H9 (cell line): ENCODE results near the gene SRRM2. TPM values are rescaled to one million over a fixed set of nuclear protein-coding genes. Genes with fewer than 3 reads are reported as not detected.

Experiments
- DNase-seq: peaks from one replicate; pipeline ENCODE4 v3.0.0-alpha.2; 2017
- H2AFZ ChIP-seq: one replicate; pipeline ENCODE4 v1.6.1; 2013; ENCODE audit warnings: mild to moderate bottlenecking, low read length, control low read depth, moderate library complexity
- H2AK5ac ChIP-seq: 2 replicates; pipeline ENCODE4 v1.6.1; 2013; ENCODE audit warnings: low read length, control low read depth, mixed read lengths; ENCODE audit not compliant: insufficient read length
- H2BK120ac ChIP-seq: one replicate; pipeline ENCODE4 v1.6.1; 2013; ENCODE audit warnings: low read depth, mild to moderate bottlenecking, low read length, control low read depth, inconsistent platforms; ENCODE audit not compliant: poor library complexity, severe bottlenecking
- H2BK12ac ChIP-seq: 2 replicates; pipeline ENCODE4 v1.6.1; 2013; ENCODE audit warnings: low read length, control low read depth, mixed read lengths, low read depth; ENCODE audit not compliant: insufficient read length
- H2BK15ac ChIP-seq: 2 replicates; pipeline ENCODE4 v1.6.1; 2013; ENCODE audit warnings: low read depth, low read length, control low read depth
- H2BK20ac ChIP-seq: one replicate; pipeline ENCODE4 v1.6.1; 2013; ENCODE audit warnings: low read depth, mild to moderate bottlenecking, low read length, control low read depth, inconsistent platforms; ENCODE audit not compliant: poor library complexity, severe bottlenecking
- H2BK5ac ChIP-seq: 2 replicates; pipeline ENCODE4 v1.6.1; 2013; ENCODE audit warnings: low read length, control low read depth, mixed read lengths; ENCODE audit not compliant: insufficient read length
- H3K14ac ChIP-seq: 2 replicates; pipeline ENCODE4 v1.6.1; 2013; ENCODE audit warnings: low read length, control low read depth; ENCODE audit not compliant: insufficient read depth
- H3K18ac ChIP-seq: 2 replicates; pipeline ENCODE4 v1.6.1; 2013; ENCODE audit warnings: low read depth, mild to moderate bottlenecking, mixed read lengths, low read length, control low read depth; ENCODE audit not compliant: insufficient read length
- H3K23ac ChIP-seq: 2 replicates; pipeline ENCODE4 v1.6.1; 2013; ENCODE audit warnings: low read length, control low read depth, mixed read lengths, low read depth; ENCODE audit not compliant: insufficient read length
- H3K23me2 ChIP-seq: 2 replicates; pipeline ENCODE4 v1.6.1; 2013; ENCODE audit warnings: low read depth, mild to moderate bottlenecking, mixed read lengths, low read length, control low read depth; ENCODE audit not compliant: insufficient read length, poor library complexity, severe bottlenecking
- H3K27ac ChIP-seq: 2 replicates; pipeline ENCODE4 v1.5.1; 2013; ENCODE audit warnings: low read length, control low read depth, mixed read lengths, low read depth; ENCODE audit not compliant: insufficient read length
- H3K27me3 ChIP-seq: 2 replicates; pipeline ENCODE4 v1.6.1; 2013; ENCODE audit warnings: low read length, control low read depth, inconsistent platforms; ENCODE audit not compliant: insufficient read depth
- H3K4ac ChIP-seq: 2 replicates; pipeline ENCODE4 v1.6.1; 2013; ENCODE audit warnings: low read depth, mild to moderate bottlenecking, control low read depth, inconsistent platforms, low read length, moderate library complexity
- H3K4me1 ChIP-seq: 2 replicates; pipeline ENCODE4 v1.6.1; 2013; ENCODE audit warnings: low read length, control low read depth, inconsistent platforms; ENCODE audit not compliant: insufficient read depth
- H3K4me2 ChIP-seq: 2 replicates; pipeline ENCODE4 v1.6.1; 2013; ENCODE audit warnings: low read length, control low read depth, mixed read lengths; ENCODE audit not compliant: insufficient read length, insufficient read depth
- H3K56ac ChIP-seq: 2 replicates; pipeline ENCODE4 v1.6.1; 2013; ENCODE audit warnings: low read depth, mild to moderate bottlenecking, mixed read lengths, low read length, control low read depth; ENCODE audit not compliant: insufficient read length
- H3K79me1 ChIP-seq: 2 replicates; pipeline ENCODE4 v1.6.1; 2013; ENCODE audit warnings: low read depth, mild to moderate bottlenecking, moderate library complexity, low read length, control low read depth, inconsistent platforms; ENCODE audit not compliant: insufficient read depth, poor library complexity, severe bottlenecking
- H3K79me2 ChIP-seq: 2 replicates; pipeline ENCODE4 v1.6.1; 2013; ENCODE audit warnings: low read length, control low read depth, inconsistent platforms; ENCODE audit not compliant: insufficient read depth
- H3K9ac ChIP-seq: 2 replicates; pipeline ENCODE4 v1.6.1; 2013; ENCODE audit warnings: low read length, control low read depth, mixed read lengths; ENCODE audit not compliant: insufficient read length; ENCODE audit errors: extremely low read depth
- H3K9me3 ChIP-seq: one replicate; pipeline ENCODE4 v1.6.1; 2013; ENCODE audit warnings: low read depth, low read length, inconsistent platforms; ENCODE audit not compliant: control insufficient read depth
- H3T11ph ChIP-seq: one replicate; pipeline ENCODE4 v1.6.1; 2013; ENCODE audit warnings: mild to moderate bottlenecking, low read length, control low read depth, inconsistent platforms
- H4K20me1 ChIP-seq: one replicate; pipeline ENCODE4 v1.6.1; 2013; ENCODE audit not compliant: control insufficient read depth, insufficient read length, insufficient read depth
- H4K5ac ChIP-seq: 2 replicates; pipeline ENCODE4 v1.6.1; 2013; ENCODE audit warnings: low read depth, mild to moderate bottlenecking, mixed read lengths, low read length, control low read depth; ENCODE audit not compliant: insufficient read length
- H4K8ac ChIP-seq: replicated peaks from 2 replicates; pipeline ENCODE4 v1.6.1; 2013; ENCODE audit warnings: low read length, control low read depth, mixed read lengths, low read depth; ENCODE audit not compliant: insufficient read length
- H4K91ac ChIP-seq: 2 replicates; pipeline ENCODE4 v1.6.1; 2013; ENCODE audit warnings: low read depth, mild to moderate bottlenecking, moderate library complexity, mixed read lengths, low read length, control low read depth; ENCODE audit not compliant: insufficient read length
- H3K27ac Mint-ChIP-seq, 3 experiments: 2 replicates in 2 of 3; 3 replicates in 1 of 3; pipeline ENCODE4 v1.8.0; 2020 to 2021; ENCODE audit warnings: mixed read lengths in 3 of 3, mild to moderate bottlenecking in 1 of 3, moderate library complexity in 1 of 3
- H3K27me3 Mint-ChIP-seq: 2 replicates; pipeline ENCODE4 v1.8.0; 2021; ENCODE audit warnings: low read depth, mild to moderate bottlenecking, moderate library complexity, mixed read lengths
- H3K36me3 Mint-ChIP-seq, 3 experiments: 2 replicates in 2 of 3; 3 replicates in 1 of 3; pipeline ENCODE4 v1.8.0; 2020 to 2021; ENCODE audit warnings: low read depth in 3 of 3, mixed read lengths in 3 of 3; ENCODE audit not compliant: insufficient read depth in 1 of 3
- H3K4me1 Mint-ChIP-seq, 2 experiments: 2 replicates each; pipeline ENCODE4 v1.8.0; 2020; ENCODE audit warnings: mixed read lengths in 2 of 2
- H3K4me3 Mint-ChIP-seq, 2 experiments: 2 replicates in 1 of 2; 3 replicates in 1 of 2; pipeline ENCODE4 v1.8.0; 2020 to 2021; ENCODE audit warnings: mild to moderate bottlenecking in 2 of 2, mixed read lengths in 2 of 2, moderate library complexity in 1 of 2
- H3K9me3 Mint-ChIP-seq, 2 experiments: 2 replicates in 1 of 2; 3 replicates in 1 of 2; pipeline ENCODE4 v1.8.0; 2020; ENCODE audit warnings: mild to moderate bottlenecking in 2 of 2, mixed read lengths in 2 of 2, moderate library complexity in 1 of 2
- WGBS: extraction: QIAGEN DNeasy Blood & Tissue Kit; methylation state at CpG from one replicate; pipeline ENCODE4 v1.1.7; 2013; ENCODE audit warnings: missing lambda C conversion rate, low lambda C conversion rate, mixed read lengths; ENCODE audit not compliant: insufficient read length; ENCODE audit errors: extremely low coverage; 5-methylcytosine and 5-hydroxymethylcytosine counted together
- total RNA-seq: library from RNA; stranded (reverse); gene quantifications from 2 replicates; pipeline ENCODE4 v1.2.1, GENCODE V29; 2021
- TF ChIP-seq, protein P1 (sequence below): fragments of 200-600 bp; sonication (generic); conservative IDR thresholded peaks from 3 replicates; pipeline ENCODE4 v1.8.0; 2021; ENCODE audit warnings: antibody characterized with exemption, mild to moderate bottlenecking

Gene SRRM2
- total RNA-seq, 1 experiment from 2014 or later = 694 TPM

DNA sequence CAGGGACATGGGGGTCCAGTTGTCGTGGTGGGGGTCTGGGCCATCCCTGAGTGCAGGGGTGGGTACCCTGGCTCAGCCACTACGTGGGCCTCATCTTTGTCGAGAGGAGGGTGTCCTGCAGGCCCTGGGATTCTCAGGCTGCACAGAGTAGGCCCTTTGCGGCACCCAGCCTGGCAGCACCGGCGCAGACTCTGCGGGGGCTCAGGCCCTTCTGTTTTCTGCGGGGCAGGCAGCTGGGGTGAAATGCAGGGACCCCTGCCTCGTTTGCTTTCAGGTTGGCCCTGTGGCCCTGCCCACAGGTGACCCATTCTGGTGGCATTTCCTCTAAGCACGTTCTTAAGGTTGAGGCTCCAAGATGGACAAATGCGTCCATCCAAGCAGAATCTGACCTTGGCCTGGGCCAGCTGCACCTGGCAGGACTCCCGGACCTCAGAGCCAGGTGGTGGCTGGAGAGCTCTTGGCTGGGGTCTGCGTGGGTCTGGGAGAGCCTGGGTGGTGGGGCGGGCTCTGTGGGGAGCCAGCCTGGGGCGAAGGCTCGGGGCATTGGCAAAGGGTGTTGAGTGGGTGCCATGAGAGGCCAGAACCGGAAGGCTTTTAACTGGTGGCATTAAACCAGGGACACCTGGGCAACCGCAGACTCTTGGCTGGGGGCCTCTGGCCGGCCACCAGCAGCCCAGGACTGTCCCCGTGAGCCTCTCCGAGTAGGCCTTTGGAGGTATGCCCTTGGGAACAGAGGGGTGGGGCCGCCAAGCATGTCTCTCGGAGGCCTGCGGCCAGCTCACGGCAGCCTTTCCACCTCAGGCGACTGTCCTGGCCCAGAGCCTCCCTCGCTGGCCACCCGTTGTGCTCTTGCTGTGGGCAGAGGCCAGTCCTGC, 49.3 kb upstream of the SRRM2 start:
- no peak overlapping the region; a peak in 1 of 7 replicates for H3K27ac Mint-ChIP-seq
- H2AFZ ChIP-seq = no peak overlapping the region
- no peak for DNase-seq

More for the DNA sequence above, 49.3 kb upstream of the SRRM2 start:
- no peak overlapping the region for H3T11ph ChIP-seq
- H3K79me1 ChIP-seq = no peaks in the 10 kb centered on the region
- no peak overlapping the region for H2BK12ac ChIP-seq
- H3K9ac ChIP-seq = no peak overlapping the region
- no peak overlapping the region for H3K4me3 Mint-ChIP-seq
- no peak overlapping the region for H2AK5ac ChIP-seq
- H2BK20ac ChIP-seq = no peak overlapping the region
- no peak overlapping the region for H4K8ac ChIP-seq
- H4K20me1 ChIP-seq = no peaks in the 10 kb centered on the region
- no peaks in the 10 kb centered on the region for H3K4me1 Mint-ChIP-seq
- no peak overlapping the region for H4K91ac ChIP-seq
- no peak overlapping the region for H2BK120ac ChIP-seq
- H2BK15ac ChIP-seq = no peak overlapping the region
- TF ChIP-seq, protein P1, sequence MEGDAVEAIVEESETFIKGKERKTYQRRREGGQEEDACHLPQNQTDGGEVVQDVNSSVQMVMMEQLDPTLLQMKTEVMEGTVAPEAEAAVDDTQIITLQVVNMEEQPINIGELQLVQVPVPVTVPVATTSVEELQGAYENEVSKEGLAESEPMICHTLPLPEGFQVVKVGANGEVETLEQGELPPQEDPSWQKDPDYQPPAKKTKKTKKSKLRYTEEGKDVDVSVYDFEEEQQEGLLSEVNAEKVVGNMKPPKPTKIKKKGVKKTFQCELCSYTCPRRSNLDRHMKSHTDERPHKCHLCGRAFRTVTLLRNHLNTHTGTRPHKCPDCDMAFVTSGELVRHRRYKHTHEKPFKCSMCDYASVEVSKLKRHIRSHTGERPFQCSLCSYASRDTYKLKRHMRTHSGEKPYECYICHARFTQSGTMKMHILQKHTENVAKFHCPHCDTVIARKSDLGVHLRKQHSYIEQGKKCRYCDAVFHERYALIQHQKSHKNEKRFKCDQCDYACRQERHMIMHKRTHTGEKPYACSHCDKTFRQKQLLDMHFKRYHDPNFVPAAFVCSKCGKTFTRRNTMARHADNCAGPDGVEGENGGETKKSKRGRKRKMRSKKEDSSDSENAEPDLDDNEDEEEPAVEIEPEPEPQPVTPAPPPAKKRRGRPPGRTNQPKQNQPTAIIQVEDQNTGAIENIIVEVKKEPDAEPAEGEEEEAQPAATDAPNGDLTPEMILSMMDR = no peak
- H3K9me3 Mint-ChIP-seq = no peaks in the 10 kb centered on the region
- H3K9me3 ChIP-seq = no peaks in the 10 kb centered on the region
- H3K23me2 ChIP-seq = no peaks in the 10 kb centered on the region
- WGBS = no CpG with 5 or more reads among the region's 28 CpGs
- no peak overlapping the region for H3K27ac ChIP-seq
- H3K79me2 ChIP-seq = no peaks in the 10 kb centered on the region
- no peak overlapping the region for H4K5ac ChIP-seq
- no peak overlapping the region for H3K56ac ChIP-seq
- no peaks in the 10 kb centered on the region for H3K4me1 ChIP-seq
- H3K23ac ChIP-seq = no peak overlapping the region
- no peak overlapping the region for H3K4me2 ChIP-seq
- no peaks in the 10 kb centered on the region for H3K27me3 Mint-ChIP-seq
- H3K18ac ChIP-seq = no peak overlapping the region
- H3K27me3 ChIP-seq = no peaks in the 10 kb centered on the region
- H3K4ac ChIP-seq = no peak overlapping the region
- H3K14ac ChIP-seq = no peak overlapping the region
- no peak overlapping the region for H2BK5ac ChIP-seq
- peaks cover 3 to 29% (median 19%) of the 10 kb centered on the region in 3 experiments; a peak in 5 of 7 replicates for H3K36me3 Mint-ChIP-seq
